SIG-M5 (cell line): Measurements from ENCODE around the gene CNDP1.
A peak's percentile ranks its signal among the peaks of the same experiment; 100 is the strongest.
"Not testable (repeated sequence)": the region's sequence is repeated elsewhere in the genome, so short reads cannot be mapped to it uniquely, and the experiment has no call there.

ENCODE experiments used
- DNase-seq: peaks from one replicate; lab custom pipeline; 2025; lab: John Stamatoyannopoulos, UW

Gene CNDP1

DNA sequence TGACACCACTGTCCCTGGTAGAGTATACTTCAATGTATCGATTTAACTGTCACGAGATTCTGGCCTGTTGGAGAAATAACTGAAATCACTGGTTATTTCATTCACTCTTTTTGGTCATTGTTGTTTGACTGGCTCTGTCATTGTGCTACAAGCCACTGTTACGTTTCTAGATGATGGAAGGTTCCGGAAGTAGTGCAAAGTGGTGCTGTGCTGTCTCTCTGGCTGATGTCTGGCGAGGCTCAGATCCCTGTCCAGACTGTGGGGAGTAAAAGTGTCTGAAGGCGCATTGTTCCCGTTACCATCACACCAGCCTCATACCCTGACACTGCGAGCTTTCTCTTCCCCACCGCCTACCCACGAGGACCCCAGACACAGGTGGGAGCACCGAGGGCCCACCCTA is 11.7 kb downstream of the CNDP1 start:
- no peak for DNase-seq

DNA sequence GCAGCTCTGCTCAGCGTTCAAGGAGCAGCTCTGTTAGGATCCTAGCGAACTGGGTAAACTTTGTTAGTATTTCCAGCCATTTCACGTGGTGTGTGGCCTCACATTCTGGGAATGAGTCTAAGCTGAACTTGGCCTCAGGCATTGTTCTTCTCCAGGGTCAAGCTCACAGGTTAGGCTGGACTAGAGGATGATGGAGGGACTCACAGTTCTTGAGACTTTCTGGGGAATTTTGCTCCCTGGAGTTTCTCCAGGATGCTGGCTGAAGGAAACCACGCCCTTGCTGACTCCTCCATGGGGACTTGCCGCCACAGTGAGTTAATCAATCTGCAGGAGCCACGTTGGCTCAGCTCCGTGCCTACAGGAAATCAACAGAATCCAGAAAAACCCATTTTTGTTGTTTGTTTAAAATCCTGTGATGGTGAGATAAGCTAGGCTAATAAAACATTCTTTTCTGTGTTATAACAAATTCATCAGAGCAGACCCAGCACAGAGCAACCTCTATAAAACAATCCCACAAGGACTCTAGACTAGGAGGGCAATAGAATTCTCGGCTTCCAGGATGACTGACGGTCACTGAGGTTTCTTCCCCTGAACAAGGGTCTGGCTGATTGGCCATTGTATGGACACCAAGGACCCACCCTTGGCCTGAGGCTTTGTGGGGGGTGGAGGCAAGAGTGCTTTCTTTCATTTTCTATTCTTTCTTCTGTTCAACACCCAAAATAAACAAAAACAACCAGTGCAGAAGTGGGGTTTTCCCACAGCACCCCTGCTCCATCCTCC is 12.6 kb downstream of the CNDP1 start:
- DNase-seq, result no peak

DNA sequence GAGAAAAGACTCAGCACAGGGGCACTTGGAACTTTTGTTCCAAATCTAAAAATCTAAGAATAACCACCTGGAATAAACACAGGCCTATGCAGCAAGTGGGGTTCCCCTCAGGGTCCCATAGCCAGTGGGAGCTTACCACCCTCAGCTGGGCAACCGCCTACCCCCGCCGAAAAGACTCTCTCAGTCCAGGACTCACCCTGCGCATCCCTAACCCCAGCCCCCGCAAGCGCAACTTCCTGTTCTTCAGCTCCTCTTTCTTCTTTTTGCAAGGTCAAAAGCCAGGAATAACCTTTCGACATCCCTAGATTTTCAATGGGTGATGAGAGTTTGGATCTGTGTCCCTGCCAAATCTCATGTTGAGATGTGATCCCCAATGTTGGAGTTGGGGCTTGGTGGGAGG is 13.6 kb downstream of the CNDP1 start:
- no peak for DNase-seq

DNA sequence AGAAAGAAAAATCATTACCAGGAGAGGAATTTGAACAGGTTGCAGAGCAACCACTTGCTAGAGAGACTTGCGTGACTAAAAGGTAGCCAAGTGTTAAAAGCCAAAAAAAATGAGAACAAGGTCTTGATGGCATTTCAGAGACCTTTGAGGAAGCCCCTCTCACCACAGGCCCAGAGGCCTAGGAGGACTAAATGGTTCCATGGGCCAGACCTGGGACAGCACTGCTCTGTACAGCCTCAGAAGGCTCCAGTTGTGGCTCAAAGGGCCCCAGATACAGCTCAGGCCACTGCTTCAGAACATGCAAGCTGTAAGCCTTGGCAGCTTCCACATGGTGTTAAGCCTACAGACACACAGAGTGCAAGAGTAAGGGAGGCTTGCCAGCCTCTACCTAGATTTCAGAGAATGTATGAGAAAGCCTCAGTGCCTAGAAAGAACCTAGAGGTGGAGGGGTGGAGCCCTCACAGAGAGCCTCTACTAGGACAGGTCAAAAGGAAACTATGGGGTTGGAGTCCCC is 15.3 kb downstream of the CNDP1 start:
- DNase-seq, result no peak

DNA sequence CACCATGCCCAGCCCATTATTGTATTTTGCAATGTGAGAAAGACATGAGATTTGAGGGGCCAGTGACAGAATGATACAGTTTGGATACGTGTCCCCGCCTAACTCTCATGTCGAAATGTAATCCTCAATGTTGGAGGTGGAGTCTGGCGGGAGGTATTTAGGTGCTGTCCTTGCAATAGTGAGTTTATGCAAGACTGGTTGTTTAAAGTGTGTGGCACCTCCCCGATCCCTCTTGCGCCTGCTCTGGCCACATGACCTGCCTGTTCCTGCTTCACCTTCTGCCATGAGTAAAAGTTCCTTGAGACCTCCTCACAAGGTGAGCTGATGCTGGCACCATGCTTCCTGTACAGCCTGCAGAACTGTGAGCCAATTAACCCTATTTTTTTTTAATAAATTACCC is 16.6 kb downstream of the CNDP1 start:
- DNase-seq, result no peak

DNA sequence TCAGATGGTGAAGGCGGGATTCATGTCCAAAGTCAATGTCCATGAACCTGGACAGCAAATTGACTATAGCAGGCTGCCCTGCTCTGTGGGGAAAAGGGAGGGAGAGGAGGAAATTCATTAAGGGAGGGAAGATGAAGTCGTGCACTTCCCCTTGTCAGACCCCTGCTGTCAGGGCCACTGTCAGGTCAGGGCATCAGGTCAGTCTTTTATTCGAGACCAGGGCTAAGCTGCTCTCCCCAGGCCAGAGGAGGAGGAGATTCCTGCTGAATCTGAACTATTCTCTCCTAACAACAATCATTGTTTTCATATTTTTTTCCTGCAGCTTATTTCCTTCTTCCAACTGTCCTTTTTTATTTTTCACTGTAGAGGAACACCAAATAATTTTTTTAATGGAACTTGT is 17.2 kb downstream of the CNDP1 start:
- DNase-seq, result no peak

DNA sequence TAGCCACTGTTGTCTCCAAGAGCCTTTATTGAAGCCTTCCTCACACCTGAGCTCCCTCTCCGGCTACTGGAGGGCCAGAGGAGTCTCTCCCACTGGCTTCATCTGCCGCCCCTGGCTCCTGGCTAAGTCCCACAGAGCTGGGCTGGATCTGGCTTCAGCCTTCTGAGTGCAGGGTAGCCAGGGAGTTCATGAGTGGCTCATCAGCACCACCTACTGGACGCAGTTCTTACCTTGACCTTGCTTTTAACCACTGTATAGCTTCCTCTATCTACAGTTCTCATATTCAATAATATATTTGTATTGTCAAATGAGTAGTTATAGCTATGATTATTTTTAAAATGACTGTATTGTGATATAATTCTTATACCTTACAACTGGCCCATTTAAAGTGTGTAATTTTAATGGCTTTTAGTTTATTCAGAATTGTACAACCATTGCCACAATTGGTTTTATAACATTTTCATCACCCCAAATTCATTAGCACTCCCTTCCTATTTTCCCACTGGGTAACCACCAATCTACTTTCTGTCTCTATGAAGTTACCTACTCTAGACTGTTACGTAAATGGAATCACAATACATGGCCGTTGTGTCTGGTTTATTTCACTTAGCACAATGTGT is 17.7 kb downstream of the CNDP1 start:
- peak; percentile 5 for DNase-seq

DNA sequence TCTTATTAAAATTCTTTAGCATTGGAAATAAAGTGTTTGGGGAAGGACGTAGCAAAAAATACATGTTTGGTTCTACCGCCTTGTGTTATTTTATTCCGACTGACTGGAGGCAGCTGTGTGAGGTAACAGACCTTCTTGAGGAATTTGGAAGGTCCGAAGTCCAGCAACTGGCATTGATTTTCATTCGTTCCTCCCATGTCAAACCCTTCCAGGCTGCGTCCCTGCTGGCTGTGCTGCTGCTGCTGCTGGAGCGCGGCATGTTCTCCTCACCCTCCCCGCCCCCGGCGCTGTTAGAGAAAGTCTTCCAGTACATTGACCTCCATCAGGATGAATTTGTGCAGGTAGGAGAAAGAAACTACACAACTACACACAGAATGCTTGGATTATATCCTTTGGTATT is 21.8 kb downstream of the CNDP1 start:
- DNase-seq, result no peak

DNA sequence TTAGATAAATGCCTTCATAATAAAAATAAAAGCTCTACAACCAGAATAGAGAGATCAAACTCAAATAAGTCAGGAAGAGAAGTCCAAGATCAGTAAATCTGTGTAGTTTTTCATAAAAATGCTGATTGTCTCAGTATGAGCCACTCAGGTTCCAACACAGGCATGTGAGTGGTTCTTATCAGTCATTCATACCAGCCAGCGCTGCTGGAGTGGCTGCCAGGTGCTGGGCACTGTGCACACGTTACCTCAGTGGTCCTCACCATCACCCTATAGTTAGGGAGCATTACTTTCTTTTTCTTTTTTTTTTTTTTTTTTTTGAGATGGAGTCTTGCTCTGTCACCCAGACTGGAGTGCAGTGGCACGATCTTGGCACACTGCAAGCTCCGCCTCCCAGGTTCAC is 23.8 kb downstream of the CNDP1 start:
- DNase-seq, result no peak

DNA sequence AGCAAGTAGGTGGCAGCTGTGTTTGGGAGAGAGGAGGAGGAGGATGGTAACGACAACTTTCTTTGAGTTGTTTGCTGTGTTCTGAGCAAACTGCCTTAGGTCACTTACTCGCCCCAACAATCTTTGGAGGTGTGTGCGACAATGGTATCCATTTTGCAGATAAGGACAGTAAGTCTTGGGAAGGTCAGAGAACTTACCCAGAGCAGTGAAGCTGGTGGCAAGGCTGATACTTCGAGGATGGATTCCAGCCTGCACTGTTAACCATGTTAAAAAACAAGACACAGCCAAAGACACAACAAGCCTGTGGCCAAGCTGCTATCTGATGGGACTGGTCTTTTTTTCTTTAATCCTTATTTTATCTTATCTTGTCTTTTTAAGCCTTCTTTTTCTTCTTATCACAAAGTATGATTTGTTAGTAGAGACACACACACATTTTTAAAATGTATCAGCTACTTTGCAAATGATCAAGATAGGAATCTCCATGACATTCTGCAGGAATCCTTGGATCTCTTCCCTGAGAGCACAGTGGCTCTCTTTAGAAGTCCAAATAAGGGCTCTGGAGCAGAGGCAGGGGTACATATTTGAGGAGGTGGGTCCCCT is 27.9 kb downstream of the CNDP1 start:
- DNase-seq, result no peak

DNA sequence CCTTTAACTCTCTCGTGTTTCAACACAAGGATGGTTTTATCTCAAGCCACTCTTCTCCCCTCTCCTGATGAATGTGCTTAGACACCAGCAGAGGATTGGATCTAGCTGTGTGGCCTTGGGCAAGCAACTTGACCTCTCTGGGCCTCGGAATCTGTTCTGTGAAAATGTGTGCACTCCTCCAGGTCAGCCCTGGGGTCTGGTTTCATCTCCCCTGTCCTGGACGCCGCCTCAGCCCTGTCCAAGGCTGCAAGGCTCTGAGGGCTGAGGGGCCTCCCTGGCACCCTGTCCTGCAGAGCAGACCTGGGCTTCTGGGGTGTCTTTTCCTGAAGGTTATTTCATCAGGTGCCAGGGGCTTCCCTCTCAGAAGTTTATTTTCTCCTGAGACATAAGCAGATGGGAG is 28.5 kb downstream of the CNDP1 start:
- DNase-seq, result no peak

DNA sequence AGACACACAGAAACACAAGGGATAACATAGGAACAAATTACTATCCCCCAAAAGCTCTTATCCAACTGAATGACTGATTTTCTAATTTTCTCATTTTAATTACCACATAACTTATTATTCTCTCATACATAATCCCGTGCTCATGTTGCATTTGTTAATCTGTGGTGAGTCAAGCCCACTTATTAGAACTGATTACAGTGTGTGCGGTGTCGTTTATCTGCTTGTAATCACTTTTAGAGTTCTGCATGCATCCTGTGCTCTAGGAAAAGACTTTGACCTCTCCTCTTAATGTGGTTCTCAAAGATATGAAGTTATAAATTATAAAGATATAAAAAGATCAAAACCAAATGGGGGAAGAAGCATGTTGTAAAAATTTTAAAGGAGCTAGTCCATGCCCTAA is 29.7 kb downstream of the CNDP1 start:
- DNase-seq, result no peak

DNA sequence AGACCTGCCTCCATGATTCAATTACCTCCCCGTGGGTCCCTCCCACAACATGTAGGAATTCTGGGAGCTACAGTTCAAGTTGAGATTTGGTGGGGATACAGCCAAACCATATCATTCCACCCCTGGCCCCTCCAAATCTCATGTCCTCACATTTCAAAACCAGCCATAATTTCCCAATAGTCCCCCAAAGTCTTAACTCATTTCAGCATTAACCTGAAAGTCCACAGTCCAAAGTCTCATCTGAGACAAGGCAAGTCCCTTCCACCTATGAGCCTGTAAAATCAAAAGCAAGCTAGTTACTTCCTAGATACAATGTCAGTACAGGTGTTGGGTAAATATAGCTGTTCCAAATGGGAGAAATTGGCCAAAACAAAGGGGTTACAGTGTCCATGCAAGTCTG is 30.9 kb downstream of the CNDP1 start:
- not testable (repeated sequence) for DNase-seq

DNA sequence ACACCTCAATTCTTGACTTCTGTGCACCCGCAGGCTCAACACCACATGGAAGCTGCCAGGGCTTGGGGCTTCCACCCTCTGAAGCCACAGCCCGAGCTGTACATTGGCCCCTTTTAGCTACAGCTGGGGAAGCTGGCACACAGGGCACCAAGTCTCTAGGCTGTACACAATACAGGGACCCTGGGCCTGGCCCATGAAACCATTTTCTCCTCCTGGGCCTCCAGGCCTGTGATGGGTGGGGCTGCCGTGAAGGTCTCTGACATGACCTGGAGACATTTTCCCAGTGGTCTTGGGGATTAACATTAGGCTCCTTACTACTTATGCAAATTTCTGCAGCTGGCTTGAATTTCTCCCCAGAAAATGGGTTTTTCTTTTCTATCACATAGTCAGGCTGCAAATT is 31.7 kb downstream of the CNDP1 start:
- not testable (repeated sequence) for DNase-seq

DNA sequence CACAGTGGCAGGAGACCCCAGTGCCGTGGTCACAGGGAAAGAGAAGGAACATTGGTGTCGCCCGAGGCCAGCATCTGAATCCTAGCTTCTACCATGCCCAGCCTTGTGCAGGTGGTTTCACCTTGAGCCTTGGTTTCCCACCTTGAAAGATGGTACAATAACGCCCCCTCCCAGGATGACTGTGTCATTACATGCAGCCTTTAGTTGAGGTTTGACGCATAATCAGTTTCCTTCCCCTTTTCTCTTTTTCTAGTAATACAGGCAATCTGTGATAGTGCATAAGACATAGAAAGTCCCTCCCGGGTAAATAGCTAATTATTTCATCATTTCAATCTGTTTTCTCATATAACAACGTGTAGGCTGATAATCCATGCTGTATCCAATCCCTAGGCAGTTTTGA is 33.5 kb downstream of the CNDP1 start:
- DNase-seq, result no peak

DNA sequence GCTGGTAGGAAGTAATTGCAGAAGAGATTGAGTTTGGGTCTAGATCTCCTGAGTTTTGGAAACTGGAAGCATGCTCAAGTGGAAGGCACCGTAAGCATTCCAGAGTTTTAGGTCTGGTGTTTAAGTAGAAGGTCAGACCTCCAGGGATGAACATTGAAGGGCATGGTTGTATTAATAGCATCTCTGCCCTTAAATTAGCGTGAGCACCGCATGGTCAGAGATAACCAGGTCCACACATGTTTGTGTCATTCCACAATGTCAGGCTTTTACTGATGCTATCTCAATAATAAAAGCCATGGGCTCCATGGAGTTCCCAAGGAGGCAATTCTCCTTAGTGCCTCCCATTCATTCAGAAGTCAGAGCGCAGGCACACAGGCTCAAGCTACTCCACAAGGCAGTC is 35.1 kb downstream of the CNDP1 start:
- DNase-seq, result no peak

DNA sequence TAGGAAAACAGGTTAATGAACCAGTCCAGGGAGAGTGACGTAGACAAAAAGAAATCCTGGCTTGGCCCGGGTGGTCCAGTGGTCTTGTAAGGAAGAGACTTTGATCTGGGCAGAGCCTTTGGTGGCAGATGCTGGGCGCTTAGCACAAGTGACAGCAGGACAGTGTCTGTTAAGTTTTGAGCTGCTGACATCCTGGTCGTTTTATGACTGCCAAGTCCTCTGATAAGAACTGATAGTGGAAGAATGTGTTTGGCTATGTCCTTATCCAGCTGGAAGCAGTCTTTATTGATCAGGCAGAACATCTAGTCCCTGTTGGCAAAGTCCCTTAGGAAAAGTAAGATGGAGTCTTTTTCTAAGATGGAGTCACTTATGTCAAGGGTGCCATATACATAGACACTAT is 36.0 kb downstream of the CNDP1 start:
- no peak for DNase-seq

DNA sequence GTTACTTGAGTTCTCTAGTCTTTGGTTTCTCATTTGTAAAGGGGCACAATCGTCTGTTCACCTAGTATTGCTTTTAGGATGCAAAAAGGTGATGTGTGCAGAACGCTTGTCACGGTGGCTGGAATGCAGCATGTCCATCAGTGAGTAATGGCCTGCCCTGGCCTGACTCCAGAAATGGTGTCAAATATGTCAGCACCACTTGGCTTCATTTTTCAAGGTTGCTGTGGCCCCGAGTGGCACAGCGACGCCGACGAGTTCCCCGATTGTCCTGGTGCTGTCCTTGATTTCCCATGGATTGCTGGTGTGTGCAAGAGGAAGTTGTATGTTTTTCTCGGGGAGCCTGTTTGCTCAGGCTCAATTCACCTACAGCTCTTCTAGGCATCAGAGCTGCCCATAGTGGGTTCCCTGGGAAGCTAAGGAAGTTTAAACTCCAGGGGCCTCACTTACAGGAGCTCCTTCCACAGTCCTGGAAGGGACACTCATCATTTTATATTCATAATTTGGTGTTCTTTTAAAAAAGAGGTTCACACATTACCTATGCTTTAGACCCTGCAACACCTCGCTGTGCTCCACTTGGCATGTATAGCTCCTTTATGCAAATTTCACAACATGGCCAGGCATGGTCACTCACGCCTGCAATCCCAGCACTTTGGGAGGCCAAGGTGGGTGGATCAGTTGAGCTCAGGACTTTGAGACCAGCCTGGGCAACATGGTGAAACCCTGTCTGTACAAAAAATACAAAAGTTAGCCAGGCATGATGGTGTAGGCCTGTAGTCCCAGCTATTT is 37.8 kb downstream of the CNDP1 start:
- no peak for DNase-seq

DNA sequence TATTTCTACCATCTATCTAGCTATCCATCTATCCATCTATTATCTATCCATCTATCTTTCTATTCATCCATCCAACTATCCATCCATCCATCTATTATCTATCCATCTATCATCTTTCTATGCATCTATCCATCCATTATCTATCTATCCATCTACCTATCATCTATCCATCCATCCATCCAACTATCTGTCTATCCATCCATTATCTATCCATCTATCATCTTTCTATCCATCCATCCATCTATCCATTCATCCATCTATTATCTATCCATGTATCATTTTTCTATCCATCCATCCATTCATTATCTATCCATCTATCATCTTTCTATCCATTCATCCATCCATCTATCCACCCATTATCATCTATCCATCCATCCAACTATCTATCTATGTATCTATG is 38.8 kb downstream of the CNDP1 start:
- no peak for DNase-seq

DNA sequence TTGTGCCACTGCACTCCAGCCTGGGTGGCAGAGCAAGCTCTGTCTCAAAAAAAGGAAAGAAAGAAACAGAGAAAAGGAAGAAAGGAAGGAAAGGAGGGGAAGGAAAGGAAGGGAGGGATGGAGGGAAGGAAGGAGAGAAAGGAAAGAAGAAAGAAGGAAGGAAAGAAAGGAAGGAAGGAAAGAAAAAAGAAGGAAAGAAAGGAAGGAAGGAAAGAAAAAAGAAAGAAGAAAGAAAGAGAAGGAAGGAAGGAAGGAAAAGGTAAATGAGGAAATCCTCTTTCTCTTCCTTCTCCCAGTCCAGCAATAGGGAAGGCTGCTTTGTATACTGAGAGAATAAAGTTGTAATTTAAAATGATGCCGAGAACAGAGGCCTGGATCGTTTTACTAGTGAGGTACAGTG is 40.6 kb downstream of the CNDP1 start:
- no peak for DNase-seq

DNA sequence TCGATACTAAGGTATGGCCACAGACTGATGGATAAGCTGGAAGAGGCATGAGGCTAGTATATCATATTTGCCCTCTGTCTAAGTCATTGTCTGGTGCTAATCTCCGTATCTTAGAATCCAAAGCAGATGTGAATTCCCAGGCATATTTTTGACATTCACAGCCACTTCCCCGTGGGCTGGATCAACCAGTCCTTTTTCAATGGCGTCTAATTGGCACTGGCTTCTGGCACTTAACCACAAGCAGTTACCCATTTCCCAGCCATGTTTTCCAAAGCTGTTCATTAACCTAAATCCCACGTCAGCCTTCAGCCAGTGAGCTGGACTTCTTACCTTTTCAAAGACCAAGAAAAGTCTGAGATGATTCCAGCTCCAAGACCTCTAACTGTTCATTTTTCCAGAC is 42.7 kb downstream of the CNDP1 start:
- no peak for DNase-seq

DNA sequence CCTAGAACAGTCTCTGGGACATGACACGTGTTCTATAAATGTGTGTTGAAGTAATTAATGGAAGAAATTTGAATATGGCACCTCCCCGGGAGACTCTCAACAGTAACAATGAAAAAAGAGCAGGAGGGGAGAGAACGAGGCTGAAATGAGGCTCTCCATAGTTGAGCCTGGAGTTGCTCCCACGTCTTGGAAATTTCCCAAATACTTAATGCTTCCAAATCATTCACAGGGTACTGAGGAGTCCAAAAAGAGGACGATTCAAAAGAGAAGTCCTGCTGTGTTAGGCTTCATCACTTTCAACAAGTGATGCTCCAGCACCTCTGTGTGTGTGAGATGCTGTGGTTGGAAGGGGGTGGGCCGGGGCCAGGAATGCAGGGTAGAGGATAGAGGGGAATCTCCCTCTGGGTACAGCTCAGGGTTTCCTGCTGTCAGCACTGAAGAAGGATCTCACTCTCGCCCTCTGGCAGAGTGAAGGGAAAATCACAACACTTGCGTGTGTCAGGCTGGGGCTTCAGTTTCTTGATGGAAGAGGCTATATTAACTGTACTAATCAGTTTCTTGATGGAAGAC is 45.3 kb downstream of the CNDP1 start:
- DNase-seq, result no peak
